GM21381 (cell line): ENCODE measurements around the gene GRIK4.

Source experiments
- ATAC-seq: cut with Tn5 transposase; IDR thresholded peaks from one replicate; pipeline ENCODE4 v1.9.1; 2021; ENCODE audit warnings: mild to moderate bottlenecking, moderate library complexity; ENCODE audit not compliant: unreplicated experiment

Gene GRIK4

GRCh38 chr11:120547316-120547715 is 35.8 kb downstream of the GRIK4 start:
- no peak for ATAC-seq

DNA sequence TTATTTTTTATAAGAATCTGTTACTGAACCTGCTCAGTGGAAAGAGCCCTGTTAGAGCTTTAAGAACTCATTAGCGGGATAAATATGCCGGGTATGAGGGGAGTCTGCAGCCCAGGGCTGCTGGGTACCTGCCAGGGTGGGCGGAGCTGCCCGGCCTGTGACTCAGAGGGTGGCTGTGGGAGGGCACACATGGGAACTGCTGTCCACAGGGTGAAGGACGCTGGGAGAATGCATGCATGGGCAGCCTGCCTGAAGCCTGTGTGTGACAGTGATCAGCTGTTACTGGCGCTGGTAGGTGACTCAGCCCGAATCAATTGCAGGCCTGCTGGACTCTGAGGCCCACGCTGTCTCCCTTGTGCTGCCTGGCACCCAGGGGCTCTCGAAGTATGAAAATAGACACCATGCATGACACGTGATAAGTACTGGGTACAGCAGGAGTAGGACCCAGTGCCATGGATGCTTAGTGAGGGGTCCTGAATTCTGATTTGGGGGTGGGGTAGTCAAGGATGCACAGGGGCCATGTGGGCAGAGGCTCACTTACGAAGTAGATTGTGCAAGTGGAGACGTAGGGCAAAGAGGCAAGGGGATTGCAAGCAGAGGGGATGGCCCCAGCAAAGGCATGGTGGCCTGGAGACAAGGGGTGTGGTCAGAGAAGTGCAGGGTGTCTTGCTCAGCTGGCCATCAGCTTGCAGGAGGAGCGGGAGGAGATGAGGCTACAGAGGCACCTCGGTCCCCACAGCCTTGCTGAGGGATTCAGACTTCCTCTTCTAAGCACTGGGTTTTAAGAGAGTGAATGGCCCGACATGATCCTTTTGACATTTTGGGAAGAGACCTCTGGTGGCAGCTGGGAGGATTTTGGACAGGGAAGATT is 36.5 kb downstream of the GRIK4 start:
- ATAC-seq, result no peak

DNA sequence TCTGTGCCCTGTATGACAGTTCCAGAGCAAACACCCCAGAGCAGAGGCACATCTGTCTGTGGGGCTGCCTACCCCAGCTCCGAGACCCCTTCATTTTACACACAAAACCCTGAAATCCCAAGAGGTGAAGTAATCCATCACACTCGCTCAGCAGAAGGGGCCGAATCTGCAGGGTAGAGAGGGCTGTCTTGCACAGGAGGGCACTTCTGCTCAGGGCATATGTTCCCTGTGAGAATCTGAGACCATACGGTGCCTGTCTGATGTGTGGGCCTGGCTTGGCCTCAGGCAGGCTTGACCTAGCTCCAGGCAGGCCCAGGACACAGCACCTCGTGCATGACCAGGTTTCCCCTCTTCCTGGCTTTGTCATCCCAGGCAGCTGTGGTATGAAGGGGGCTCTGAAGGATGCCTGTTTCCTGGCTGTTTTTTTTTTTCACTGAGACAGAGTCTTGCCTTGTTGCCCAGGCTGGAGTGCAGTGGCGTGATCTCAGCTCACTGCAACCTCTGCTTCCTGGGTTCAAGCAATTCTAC is 37.2 kb downstream of the GRIK4 start:
- no peak for ATAC-seq

GRCh38 chr11:120549346-120549745 is 37.8 kb downstream of the GRIK4 start:
- ATAC-seq, result no peak

DNA sequence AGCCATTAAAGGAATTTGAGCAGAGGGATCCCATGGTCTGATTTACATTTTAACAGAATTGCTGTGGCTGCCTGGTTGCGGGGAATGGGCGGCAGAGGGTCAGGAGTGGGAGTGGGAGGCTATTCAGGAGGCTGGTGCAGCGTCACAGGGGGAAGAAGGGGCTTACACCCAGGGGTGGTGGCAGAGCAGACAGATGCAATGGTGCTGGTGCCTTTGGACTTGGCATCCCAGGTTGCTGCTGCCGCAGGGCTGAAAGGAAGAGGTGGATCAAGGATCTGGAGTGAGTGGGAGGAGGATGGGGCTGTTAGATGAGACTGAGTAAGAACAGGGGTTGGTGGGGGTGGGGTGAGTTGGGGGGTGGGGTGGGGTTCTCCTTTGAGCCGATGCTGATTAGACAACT is 38.5 kb downstream of the GRIK4 start:
- ATAC-seq, result no peak

DNA sequence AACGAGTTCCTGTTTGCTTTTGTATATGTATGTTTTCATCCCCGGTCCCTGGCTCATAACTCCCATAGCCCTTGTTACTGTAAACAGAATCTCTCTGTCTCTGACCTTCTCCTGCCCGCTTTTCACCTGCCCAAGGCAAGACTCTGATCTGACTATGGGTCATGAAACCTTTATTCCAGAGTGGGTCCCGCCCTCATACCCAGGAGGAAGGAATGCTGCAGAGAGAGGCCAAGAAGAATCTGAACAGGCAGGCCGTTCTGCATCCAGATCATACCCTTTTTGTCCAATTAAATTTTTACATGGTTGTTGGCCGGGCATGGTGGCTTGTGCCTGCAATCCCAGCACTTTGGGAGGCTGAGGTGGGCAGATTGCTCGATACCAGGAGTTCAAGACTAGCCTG is 39.6 kb downstream of the GRIK4 start:
- ATAC-seq, result no peak

- ATAC-seq, result no peak
Measured at GRCh38 chr11:120554766-120555432, 43.4 kb downstream of the GRIK4 start.

- ATAC-seq, result no peak
Measured at GRCh38 chr11:120555433-120555773, 43.9 kb downstream of the GRIK4 start.

DNA sequence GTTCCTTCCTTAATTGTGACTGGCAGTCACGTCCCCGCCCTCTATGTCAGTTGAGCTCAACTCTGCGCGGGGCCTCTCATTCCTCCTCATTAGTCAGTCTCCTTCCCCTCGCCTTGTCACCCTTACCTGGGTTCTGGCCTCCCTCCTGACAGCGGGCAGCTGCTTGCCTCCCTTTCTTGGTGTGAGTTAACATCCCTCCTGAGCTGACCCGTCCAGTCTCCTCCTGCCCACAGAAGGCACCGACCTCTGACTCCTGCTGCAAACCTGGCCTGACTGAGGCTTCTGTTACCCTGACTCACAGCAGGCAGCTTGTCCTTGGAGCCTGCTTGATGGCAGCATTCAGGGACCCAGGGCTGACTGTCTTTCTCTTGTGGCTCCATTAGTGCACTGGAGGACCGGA is 45.2 kb downstream of the GRIK4 start:
- ATAC-seq, result no peak

DNA sequence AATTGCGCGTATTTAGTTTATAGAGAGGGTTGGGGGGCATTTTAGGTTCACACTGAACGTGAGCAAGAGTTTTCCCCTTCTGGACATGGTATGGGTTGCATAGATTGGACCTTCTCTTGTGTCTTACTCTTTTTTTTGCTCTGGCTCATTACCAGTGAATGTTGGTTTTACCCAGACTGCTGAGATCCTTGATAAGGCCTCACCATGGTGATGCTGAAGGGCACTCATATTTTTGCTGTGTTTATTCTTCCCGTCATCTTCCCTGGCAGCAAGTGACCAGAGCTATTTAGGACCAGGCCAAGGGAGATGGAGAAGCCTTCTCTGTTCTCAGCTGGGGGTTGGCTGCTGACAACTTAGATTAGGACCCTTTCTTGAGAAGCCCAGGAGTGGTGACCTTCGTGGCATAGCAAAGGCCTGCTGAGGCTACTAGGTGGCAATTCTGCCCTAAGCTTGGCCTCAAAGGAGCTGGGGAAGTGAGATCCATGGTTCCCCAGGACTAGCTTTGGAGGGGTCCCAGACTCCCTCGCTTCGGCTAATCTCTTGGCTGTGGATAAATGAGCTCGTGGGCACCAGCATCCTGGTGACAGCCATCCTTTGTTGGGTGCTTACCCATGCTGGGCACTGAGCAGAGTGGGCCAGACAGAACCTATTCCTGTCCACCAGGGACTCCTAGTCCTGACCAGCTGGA is 47.3 kb downstream of the GRIK4 start:
- ATAC-seq, result no peak

DNA sequence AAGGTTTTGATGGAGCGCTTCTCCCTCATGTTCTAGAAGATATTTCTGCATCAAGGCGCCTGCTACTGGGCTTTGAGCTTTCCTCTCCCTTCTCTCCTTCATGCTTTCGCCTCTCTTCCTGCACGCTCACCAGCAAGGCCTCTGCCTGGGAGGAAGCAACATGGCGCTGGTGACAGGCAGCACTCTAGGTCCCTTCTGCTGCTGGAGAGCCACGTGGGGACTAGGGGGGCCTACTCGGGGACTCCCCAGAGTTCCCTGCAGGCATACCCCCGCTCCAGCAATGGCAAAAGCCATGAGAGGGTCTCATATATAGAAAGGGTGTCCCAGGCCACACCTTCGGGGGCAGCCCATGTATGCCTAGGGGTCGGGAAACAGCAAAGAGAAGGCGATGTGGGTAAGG is 49.7 kb downstream of the GRIK4 start:
- no peak for ATAC-seq

DNA sequence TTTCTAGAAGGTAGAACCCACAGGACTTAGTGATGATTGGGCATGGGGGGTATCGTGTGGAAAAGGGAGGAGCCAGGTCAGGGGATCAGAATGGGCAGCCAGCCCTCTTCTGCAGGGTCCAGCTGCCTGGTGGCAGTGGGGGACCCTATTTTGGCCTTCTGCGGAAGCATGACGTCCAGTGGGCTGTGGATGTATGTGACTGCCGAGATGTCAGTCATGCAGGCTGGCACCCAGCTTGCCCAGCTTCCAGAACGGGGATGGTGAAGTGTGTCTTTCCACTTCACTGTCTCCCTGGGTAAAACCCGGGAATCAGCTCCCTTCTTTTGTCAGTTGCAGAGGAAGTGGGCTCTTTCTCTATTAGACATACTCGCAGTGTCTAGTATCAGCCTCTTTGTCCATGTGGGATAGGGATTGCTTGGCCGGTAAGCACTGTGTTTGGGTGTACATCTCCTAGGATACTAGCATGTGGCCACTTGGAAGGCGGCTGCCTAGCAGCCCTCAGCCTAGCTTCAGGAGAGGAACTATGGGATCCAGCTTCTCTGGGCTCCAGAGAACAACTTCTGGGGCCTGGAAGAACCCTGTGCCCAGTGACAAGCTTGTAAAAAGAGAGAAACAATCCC is 51.4 kb downstream of the GRIK4 start:
- no peak for ATAC-seq

DNA sequence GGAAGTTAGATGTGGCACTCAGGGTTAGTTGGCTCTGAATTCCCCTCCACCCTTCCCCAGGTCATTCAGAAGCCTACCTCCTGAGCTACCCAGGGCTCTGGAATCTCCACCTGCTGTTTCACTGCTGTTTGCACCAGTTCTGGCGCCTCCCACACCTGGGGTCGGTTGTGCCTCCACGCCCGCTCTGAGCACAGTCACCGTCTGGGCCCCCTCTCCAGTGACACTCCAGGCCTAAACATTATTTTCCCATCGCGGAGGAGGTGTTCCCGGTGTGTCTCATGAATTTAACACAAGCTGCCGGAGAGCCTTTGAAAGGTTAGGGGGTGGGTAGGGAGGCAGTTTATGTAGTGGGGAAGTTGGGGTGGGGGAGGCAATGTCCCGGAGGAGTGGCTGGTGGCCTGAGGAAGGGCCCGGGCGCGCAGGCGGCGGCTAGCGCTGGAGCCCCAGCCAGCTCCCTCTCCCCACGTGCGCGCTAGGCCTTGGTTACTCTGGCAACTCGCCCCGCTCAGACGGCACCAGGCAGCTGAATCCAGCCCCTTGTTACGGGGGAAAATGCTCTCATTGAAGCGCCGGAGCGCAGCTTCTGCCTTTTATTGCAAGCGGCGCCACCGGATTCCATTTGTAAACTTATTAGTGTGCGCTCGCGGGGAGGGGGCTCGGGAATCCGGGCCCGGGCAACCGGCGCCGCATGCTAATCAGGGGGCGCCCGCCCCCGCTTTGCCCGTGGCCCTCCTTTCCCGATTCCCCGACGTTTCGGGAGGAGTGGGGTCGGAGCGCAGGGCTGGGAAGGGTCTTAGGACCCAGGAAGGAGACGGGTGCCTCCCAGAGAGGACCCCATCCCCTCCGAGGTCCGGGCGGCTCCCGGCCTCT is 52.4 kb downstream of the GRIK4 start:
- ATAC-seq, result no peak

- peak; percentile 50 for ATAC-seq
Measured at GRCh38 chr11:120564573-120565311, 53.2 kb downstream of the GRIK4 start.

DNA sequence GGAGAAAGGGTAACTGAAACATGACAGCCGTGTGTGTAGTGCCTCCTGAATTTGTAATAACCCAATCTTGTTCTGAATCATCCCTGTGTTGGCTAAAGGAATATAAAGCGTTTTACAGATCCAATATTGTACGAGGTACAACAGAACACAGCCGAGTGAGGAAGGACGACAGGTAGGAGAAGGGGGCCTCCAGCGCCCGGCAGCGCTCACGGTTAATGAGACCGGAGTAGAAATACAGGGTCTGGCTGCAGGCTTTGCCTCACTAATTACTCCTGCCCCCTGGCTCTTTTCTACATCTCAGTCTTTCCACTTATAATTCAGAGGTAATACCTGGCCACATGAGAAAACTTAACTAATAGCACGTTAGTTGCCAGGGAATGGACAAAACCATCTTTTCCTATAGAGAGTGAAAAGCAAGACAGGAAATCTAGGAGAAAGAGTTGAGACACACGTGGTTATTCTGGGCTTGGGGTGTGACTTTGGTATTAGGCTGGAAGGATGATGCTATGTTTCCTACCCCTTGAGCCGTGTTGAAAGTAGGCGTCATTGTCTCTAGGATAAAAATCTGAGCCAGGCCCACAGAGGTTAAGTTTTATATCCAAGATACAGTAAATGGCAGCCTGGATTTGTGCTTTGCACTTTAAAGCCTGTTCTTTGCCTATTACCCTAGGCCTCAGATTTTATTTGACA is 54.1 kb downstream of the GRIK4 start:
- no peak for ATAC-seq

- ATAC-seq, result no peak
Measured at GRCh38 chr11:120566176-120566575, 54.6 kb downstream of the GRIK4 start.

DNA sequence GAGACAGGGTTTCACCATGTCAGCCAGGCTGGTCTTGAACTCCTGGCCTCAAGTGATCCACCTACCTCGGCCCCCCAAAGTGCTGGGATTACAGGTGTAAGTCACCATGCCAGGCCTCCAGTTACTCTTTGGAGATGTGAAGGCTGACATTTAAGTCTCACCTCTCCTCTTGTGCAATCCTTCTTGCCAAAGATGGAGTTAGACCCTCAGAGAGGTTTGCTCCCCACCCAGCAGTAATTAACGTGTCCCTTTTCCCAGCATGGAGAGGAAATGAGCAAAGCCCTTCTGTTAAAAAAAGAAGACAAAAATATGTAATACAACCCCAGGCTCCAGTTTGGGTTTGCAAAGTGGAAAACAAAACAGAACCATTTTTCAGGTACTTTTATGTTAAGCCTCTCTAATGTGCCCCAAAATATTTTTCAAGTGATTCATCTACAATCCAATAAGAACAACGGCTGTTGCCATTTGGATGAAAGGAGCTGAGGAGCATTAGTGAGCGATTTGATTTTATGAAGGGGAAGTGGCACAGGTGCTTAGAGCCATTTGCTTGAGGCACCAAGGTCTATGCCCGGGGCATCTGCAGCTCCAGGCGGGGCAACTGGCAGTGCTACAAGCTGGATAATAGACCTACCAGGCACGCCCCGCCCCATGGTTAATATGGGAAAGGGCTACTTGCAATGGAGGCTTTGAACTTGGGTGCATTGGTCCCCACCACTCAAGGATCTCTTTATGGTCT is 57.2 kb downstream of the GRIK4 start:
- no peak for ATAC-seq

GRCh38 chr11:120569861-120570260 is 58.3 kb downstream of the GRIK4 start:
- ATAC-seq, result no peak
